ENCODE data around the gene POGK.
"Not testable (repeated sequence)": the region's sequence is repeated elsewhere in the genome, so short reads cannot be mapped to it uniquely, and the experiment has no call there.

POGK gene

DNA sequence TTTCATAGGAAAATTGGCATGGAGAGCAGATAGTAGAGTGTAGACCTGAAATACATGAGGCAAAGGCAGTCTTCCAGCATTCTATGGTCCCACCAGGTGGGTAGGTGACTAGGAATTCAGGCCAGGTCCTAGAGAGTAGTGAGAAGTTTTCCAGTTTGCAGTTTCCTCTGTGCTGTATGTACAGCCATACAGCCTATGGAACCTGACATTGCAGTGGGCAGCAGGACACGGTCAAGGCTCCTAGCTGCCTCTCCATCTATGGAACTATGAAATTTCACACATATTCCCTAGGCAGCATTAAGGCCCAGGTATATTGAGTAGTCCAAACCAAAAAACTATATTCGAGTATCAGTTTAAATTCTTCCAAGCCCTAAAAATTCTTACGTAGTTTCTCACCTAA, 16.3 kb downstream of the POGK start:
- no peak for DNase-seq (ENCODE audit: low read depth)

DNA sequence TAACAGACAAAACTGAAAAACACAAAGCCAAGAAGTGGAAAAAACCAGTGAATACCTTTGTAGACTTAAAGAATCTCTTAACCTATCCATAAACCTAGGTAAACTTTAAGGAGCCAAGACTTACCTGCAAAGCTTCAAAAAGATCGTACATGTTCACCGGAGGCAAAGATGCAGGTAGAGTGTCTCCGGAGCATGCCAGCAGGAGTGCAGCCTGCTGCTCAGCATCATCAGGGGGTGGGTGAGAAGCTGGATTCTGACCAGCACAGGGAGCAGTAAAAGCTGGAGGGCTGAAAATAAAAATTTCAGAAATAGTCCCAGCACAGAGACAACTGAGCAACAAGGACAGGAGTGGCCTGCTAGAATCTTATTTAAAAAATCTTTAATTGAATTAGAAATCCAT, 18.7 kb downstream of the POGK start:
- no peak for DNase-seq (ENCODE audit: low read depth)

DNA sequence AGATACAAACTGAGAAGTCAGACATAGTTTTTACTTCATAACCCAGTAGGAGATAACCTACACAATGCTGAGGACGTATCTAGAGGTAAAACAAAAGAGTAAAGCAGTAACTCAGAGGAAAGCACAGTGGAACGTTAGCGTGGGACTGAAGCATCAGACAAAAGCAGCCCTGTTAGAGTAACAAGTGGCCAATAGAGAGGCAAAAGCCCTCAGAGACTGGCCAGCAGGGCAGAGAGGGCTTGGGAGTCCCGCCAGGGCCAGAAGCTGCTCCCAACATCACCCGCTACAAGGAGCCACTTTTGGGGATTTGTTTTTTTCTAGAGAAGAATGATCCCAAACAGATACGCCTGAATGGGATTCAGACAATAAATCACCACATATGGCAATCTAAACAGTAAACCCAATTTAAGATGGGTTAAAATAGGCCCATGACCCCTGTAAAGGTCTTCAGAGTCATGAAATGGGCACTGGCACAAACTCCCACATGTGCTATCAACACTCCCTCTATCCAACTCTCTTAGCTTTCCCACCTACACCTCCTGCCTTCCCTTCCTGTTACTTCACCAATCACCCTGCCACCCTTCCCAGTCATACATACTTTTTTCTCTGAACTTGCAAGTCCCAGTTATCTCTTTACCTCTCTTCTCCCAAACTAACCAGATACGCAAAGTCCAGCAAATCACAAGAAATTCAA, 19.6 kb downstream of the POGK start:
- no peak for DNase-seq (ENCODE audit: low read depth)

DNA sequence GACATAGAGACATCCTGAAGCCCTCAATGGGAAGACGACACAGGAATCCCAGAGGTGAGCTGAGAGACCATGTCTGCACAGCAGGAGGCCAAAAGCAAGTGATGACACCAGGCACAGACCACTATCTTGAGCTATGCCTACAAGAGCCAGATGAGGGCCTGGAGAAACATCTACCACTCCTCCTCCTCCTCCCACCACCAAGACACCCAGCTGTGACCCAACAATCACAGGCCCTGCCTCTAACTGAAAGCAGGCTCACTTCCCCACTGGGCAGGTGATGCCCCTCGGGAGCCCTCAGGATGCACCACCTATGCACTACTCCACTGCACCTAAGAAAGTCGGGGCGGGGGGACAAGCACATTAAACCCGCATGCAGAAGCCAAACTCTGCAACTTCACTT, 20.3 kb downstream of the POGK start:
- DNase-seq (ENCODE audit: low read depth) = no peak

DNA sequence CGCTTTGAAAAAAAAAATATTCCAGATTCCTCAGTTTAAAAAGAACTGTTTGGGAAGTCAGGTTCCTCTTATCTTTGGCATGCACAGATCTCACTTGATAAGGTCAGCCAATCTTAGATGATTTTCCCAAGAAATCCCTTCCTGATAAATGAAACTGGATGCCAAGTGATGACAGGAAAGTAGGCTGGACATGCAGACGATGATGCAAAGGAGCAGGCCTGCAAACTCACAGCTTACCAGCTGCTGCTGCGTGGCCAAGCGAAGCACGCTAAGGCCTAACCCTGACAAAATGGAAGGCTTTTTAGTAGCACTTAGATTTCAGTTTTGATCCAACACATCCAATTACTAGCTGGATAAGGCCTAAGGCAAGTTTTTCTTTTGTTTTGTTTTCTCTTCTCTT, 26.7 kb downstream of the POGK start:
- DNase-seq (ENCODE audit: low read depth) = no peak

DNA sequence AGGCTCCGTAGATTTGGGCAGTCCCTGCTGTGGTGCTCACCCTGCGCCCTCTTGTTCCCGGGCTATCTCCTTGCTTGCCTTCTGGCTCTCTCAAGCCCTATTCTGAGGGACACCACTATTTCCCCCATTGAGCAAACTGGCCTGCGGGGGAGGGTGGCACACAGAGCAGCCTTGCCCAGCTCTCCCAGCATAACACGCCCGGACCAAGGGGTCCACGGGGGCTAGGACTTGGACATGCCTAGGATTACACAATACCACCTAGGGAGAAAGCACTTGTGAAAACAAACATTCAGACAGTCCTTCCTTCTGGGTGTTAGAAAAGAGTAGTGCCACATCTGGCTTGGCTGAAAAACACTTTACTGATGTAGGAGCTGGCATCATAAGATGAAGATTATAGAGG, 29.4 kb downstream of the POGK start:
- no peak for DNase-seq (ENCODE audit: low read depth)

DNA sequence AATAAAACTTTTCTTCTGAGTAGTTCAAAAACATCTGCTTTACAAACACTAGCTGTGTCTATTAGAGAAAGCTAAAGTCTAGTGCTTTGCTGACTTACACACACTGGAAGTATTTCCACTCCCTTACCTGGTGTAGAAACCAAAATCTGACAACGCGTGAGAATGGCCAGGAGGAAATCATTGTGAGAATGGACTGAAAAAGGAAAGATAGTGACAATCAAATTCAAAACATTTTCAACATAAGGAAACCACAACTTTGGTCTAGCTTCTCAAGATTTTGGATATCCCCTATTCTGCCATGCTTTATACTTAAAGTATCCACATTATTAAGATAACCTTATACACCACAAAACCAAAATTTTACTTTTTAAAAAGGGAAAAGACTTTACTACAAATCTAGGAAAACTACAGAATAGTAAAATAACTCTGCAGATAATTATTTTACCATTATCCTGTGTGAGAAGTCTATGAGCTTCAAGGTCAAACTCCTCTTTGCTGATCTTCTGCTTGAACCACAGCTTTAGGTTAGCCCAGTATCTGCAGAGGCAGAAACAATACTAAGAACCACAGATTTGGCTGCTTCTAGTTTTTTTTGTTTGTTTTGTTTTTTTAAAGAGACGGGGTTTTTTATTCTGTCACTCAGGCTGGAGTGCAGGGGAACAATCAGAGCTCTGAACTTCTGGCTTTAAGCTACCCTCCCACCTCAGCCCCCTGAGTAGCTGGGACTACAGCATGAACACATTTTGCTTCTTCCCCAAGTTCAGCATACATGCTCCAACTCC, 30.2 kb downstream of the POGK start:
- no peak for DNase-seq (ENCODE audit: low read depth)

DNA sequence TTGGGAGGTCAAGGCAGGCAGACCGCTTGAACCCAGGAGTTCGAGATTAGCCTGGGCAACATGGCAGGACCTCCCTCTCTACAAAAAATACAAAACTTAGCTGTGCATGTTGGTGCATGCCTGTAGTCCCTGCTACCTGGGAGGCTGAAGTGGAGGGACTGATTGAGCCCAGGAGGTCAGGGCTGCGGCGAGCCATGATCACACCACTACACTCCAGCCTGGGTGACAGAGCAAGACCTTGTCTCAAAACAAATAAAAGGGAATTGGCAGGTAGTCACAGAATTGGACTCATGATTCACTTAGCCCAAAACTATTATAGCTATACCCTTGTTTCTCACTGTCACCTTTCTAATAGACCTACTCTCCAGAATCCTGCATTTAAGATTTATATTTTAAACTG, 31.3 kb downstream of the POGK start:
- DNase-seq (ENCODE audit: low read depth) = no peak

DNA sequence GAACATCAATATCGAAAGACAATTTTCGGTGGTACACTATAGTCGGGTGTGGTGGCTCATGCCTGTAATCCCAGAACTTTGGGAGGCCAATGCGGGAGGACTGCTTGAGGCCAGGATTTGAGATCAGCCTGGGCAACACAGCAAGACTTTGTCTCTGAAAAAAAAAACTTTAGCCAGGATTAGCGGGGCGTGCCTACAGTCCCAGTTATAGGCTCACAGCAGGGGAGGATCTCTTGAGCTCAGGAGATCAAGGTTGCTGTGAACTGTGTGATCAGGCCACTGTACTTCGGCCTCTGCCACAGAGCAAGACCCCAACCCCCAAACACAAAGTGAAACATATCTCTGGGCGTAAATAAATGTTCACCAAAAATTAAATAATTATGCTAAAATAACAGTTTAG, 35.2 kb downstream of the POGK start:
- no peak for DNase-seq (ENCODE audit: low read depth)

DNA sequence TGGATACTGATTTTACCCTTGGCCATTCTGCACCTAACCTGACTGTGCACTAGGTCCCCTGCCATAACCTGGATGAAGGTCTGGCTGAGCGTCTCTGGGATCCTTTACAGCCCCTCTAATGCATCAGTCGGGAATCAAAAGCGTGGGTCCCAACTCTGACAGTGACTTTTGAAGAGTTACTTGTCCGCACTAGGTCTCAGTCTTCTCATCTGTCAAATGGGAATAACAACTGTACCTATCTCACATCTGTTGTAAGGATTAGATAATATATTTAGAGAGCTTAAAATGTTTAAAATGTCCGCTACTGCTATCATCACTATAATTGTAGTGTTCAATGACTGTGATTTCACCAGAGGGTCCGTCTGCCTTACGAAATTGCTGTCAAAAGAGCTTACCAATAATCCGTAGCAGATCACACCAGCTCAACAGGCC, 36.0 kb downstream of the POGK start:
- no peak for DNase-seq (ENCODE audit: low read depth)

DNA sequence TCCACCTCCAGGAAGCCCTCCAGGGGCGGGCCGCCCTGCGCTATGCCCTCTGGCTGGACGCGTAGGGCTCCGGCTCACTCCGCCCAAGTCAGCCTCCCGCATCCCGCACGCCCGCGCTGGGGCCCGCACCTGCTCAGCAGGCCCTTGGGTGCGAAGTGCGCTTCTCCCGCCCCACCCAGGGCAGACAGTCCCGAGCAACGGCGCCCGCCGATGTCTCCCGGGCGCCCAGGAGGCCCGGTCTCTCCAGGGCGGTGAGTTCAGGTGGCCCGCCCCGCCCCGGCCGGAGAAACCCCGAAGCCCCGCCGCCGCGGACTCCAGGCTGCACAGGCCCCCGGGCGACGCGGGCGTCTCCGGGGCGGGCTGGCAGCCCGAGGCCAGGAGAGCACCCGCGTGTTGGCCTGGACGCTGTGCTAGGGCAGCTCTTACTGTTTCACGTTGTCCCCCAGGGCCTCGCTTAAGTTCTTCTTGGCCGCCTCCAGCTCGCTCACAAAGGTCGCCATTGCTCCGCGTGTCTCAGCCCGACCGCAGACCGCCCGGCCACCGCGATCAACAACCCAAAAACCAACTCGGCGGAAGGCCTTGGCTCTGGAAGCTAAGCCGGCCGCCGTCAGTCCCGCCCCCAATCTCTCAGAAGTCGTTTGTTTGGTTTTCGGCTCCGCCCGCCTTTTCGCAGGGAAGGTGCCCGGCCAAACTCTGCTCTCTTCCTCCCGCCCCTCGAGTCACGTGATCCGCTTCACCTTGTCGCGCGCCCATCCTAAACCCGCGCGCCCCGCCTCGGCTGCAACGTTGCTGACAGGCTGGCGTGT, 36.7 kb downstream of the POGK start, which contains the start of gene TADA1:
TADA1 (minus strand) TSS at position 531 of the 806 bp plus-strand sequence; CDS start at position 500, 31 bp downstream.
- DNase-seq (ENCODE audit: low read depth) = peak; percentile 97

DNA sequence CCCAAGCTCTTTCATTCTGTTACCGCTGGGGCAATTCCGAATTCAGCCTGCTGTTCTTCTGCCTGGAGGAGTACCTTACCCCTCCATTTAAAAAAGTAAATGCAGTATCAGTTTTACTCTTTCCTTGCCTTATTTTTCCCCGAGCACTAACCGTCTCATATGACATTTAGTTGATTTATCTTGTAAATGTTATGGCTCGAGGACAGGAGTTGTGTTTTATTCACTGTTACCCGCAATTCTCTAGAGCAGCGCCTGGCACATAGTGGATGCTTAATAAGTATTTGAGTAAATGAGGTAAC, 37.2 kb downstream of the POGK start:
- DNase-seq (ENCODE audit: low read depth) = no peak

DNA sequence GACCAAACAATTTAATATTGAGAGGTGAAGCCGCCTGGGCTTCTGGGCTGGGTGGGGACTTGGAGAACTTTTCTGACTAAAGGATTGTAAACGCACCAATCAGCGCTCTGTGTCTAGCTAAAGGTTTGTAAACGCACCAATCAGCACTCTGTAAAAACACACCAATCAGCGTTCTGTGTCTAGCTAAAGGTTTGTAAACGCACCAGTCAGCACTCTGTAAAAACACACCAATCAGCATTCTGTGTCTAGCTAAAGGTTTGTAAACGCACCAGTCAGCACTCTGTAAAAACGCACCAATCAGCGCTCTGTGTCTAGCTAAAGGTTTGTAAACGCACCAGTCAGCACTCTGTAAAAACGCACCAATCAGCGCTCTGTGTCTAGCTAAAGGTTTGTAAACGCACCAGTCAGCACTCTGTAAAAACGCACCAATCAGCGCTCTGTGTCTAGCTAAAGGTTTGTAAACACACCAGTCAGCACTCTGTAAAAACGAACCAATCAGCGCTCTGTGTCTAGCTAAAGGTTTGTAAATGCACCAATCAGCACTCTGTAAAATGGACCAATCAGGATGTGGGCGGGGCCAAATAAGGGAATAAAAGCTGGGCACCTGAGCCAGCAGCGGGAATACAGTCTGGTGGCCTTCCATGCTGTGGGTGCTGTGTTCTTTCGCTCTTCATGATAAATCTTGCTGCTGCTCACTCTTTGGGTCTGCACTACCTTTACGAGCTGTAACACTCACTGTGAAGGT, 39.1 kb downstream of the POGK start:
- not testable (repeated sequence) for DNase-seq (ENCODE audit: low read depth)

DNA sequence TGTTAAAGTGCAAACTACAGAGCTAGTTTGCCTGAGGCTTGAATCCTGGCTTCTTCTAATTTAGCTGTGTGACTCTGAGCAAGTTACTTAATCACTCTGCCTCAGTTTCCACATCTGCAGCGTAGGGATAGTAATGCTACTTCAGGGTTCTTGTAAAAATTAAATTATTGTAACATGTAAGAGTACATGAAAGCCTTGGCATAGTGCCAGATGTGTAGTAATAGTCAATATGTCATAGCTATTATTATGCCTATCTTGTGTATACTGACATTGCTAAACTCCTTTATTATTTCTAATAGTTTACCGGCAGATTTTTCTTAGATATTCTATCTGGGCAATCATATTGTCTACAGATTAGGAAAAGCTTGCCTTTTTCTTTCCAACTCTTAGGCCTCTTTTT, 43.6 kb downstream of the POGK start:
- DNase-seq (ENCODE audit: low read depth) = no peak

DNA sequence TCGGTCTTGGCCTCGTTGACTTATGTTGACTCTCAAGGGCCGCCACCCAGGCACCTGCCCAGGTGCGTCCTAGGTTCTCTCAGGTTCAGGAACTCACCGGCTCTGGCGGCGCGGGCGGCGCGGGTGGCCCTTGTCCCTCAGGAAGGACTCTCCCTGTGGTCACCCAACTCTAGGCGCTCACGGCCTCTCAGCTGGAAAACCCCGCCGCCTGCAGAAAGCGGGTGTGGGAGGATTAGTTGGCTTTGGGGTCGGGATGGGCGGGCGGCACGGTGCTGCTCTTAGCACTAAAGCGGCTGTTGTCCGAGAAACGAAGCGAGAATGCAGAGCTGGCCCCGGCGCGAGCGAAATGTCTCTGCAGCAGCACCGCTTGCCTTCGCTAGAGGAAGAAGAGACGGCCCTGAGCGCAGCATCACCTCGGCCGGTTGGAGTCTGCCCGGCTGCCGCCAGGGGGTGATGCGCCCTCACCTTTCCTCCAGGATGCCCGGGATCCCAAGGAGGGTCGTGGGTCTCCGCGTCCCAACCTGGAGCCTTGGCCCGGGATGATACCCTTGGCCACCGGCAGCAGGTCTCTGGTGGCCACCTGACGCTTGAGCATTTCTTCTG, 44.9 kb downstream of the POGK start:
- peak; percentile 6 for DNase-seq (ENCODE audit: low read depth)

DNA sequence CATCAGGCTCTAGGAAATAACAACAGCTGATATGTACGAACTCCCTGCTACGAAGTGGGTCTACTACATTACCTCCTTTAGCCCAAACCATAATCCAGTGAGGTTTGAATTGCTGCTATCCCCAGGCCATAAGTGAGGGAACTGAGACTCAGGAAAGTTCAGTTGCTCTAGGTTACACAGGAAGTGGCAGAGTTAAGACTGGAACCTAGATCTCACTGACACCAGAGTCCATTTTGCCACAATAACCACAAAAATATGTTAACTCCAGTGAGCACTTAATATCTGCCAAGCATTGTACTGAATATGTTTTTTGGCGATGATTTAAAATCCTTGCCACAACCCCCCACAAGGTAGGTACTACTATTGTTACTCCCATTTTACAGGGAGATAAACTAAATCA, 45.7 kb downstream of the POGK start:
- no peak for DNase-seq (ENCODE audit: low read depth)

DNA sequence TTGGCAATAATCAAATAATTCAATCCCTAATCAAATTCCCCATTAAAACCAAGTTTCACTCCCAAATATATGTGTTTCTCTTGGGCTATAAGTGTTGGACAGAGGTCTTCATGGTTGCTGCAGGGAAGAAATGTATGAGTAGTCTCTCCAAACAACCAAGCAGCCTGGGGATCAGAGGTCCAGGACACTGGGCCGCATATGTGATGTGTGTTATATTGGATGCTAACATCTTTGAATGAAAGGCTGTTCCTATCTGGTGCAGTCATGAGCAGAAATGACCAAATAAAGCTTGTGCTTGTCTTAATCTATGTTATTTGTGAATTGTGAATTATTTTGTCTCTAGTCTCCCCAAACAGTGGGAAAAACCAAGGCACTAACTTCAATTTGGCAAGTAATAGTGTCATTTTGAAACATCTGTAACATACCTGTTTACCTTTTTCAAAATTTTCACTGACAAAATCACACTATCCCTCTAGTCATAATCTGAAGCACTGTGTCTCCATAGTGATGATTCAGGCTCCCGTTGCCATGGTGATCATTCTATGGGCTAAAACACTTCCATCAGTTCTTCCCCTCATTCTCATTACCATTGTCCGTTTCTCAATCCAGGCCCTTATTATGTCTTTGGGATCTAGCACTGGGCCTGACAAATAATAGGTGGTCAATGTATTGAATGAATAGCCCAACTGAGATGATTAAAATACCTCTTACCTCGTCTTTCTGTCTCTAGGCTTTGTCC, 49.3 kb downstream of the POGK start:
- no peak for DNase-seq (ENCODE audit: low read depth)

DNA sequence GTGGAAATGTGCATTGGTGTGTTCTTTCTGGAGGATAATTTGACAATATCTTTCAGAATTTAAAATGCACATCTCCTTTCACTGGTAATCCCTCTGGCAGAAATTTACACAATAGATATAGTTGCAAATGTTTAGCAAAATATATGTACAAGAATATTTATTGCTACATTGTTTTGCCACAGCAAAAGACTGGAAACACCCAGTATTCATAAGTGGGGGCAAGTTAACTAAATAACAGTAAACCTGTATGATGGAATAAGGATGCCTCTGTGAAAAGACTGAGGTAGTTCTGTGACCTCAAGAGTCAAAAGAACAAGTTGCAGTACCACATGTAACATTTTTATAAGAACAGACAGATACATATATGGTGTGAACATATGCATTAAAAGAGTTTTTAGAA, 50.5 kb downstream of the POGK start:
- DNase-seq (ENCODE audit: low read depth) = no peak

DNA sequence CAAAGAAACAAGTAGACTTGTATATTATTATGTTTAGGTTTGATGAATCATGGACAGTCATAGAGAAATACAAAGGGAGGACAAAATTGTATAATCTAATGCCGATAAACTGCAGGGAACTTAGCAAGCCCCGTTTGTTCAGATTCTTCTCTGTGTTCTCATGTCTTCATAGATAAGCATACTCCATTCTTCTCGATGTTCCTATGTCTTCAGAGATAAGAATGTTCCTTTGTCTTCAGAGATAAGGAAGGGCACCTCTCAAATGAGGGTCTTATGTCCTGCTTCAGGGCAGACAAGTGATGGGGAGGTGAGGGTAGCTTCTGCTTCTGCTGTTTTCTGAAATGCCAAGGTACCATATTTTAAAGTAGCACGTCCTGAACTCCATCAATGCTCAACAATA, 56.5 kb downstream of the POGK start:
- DNase-seq (ENCODE audit: low read depth) = no peak

DNA sequence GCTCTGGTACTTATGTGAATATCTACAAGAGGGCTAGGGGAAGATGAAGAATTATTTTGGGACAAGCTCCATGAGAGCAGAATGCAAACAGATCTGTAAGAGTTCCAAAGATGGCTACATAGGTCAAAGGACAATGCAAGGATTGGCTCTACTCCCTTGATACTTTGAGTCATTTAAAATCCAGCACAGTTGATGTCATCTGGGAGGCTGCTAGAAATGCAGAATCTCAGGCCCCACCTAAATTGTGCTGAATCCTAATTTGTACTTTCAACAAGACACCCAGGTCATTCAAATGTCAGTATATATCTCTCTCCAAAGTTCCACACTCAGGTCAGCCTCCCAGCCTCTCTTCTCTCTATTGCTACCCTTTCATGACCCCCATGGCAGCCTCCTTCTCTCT, 60.5 kb downstream of the POGK start:
- DNase-seq (ENCODE audit: low read depth) = no peak

DNA sequence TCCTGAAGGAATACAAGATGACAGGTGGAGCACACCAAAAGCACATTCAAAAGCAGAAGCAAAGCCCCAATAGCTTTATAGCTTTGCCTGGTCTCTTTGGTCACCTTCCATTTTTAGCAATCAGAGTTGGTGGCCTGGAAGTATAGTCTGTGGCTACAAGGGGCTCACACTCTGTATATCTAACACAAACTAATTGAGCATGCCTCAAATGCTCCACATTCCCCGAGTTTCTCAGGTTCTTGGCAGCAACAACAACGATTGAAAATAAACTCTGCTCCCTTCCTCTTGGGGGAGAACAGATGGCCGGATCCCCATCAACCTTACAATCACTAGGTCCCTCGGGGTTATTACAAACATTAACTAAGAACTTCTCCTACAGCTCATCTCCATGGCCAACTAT, 61.7 kb downstream of the POGK start:
- DNase-seq (ENCODE audit: low read depth) = no peak
